GM23338 (cell line): ENCODE measurements around the gene INHBB. TPM values are rescaled to one million over a fixed set of nuclear protein-coding genes. Genes with fewer than 3 reads are reported as not detected.
A peak's percentile ranks its signal among the peaks of the same experiment; 100 is the strongest.

Source experiments
- ATAC-seq: fragments of 200-7000 bp; cut with Tn5 transposase; 3 replicates; pipeline ENCODE4 v1.9.1; 2020
- DNase-seq: peaks from one replicate; pipeline ENCODE4 v3.0.0-alpha.2; 2015; ENCODE audit warnings: low spot score
- H2AFZ ChIP-seq: fragments of 200-600 bp; sonication (generic); 2 replicates; pipeline ENCODE4 v1.8.0; 2016; ENCODE audit warnings: antibody characterized with exemption, mild to moderate bottlenecking, moderate library complexity
- H3F3A ChIP-seq: fragments of 200-600 bp; sonication (generic); replicated peaks from 2 replicates; pipeline ENCODE4 v1.8.0; 2017; ENCODE audit warnings: antibody characterized with exemption, mixed run types, low read depth
- H3K27ac ChIP-seq: fragments of 200-600 bp; sonication (generic); 2 replicates; pipeline ENCODE4 v1.6.1; 2016; ENCODE audit warnings: low read depth
- H3K27me3 ChIP-seq: fragments of 200-600 bp; sonication (generic); 2 replicates; pipeline ENCODE4 v1.8.0; 2016; ENCODE audit warnings: mild to moderate bottlenecking, mixed run types, moderate library complexity; ENCODE audit not compliant: insufficient read depth
- H3K36me3 ChIP-seq: fragments of 200-600 bp; sonication (generic); 2 replicates; pipeline ENCODE4 v1.8.0; 2016; ENCODE audit warnings: mild to moderate bottlenecking; ENCODE audit not compliant: insufficient read depth
- H3K4me1 ChIP-seq: fragments of 200-600 bp; sonication (generic); 2 replicates; pipeline ENCODE4 v1.8.0; 2016; ENCODE audit warnings: mild to moderate bottlenecking, moderate library complexity; ENCODE audit not compliant: insufficient read depth
- H3K4me2 ChIP-seq: fragments of 200-600 bp; sonication (generic); 2 replicates; pipeline ENCODE4 v1.7.1; 2017; ENCODE audit warnings: mixed run types
- H3K4me3 ChIP-seq: fragments of 200-600 bp; sonication (generic); 2 replicates; pipeline ENCODE4 v1.6.1; 2016; ENCODE audit warnings: mixed run types
- H3K79me2 ChIP-seq: fragments of 200-600 bp; sonication (generic); replicated peaks from 2 replicates; pipeline ENCODE4 v1.8.0; 2017; ENCODE audit warnings: mild to moderate bottlenecking; ENCODE audit not compliant: insufficient read depth
- H3K9me2 ChIP-seq: fragments of 200-600 bp; sonication (generic); 2 replicates; pipeline ENCODE4 v1.8.0; 2017; ENCODE audit not compliant: insufficient read depth
- H4K20me1 ChIP-seq: fragments of 200-600 bp; sonication (generic); replicated peaks from 2 replicates; pipeline ENCODE4 v1.8.0; 2017; ENCODE audit warnings: mild to moderate bottlenecking; ENCODE audit not compliant: insufficient read depth
- H3K27ac Mint-ChIP-seq: 2 replicates; pipeline ENCODE4 v1.8.0; 2020; ENCODE audit warnings: inconsistent platforms, mild to moderate bottlenecking, moderate library complexity, mixed read lengths
- H3K27me3 Mint-ChIP-seq: 3 replicates; pipeline ENCODE4 v1.8.0; 2022; ENCODE audit warnings: low read depth, mild to moderate bottlenecking, moderate library complexity, mixed read lengths, inconsistent platforms; ENCODE audit not compliant: insufficient read depth, poor library complexity
- H3K36me3 Mint-ChIP-seq: 3 replicates; pipeline ENCODE4 v1.8.0; 2021; ENCODE audit warnings: low read depth, mild to moderate bottlenecking, inconsistent platforms, moderate library complexity, mixed read lengths
- H3K4me1 Mint-ChIP-seq: 3 replicates; pipeline ENCODE4 v1.8.0; 2020; ENCODE audit warnings: mild to moderate bottlenecking, inconsistent platforms, mixed read lengths
- H3K4me3 Mint-ChIP-seq: 3 replicates; pipeline ENCODE4 v1.8.0; 2021; ENCODE audit warnings: moderate library complexity, mild to moderate bottlenecking, inconsistent platforms, mixed read lengths
- H3K9me3 Mint-ChIP-seq: 3 replicates; pipeline ENCODE4 v1.8.0; 2020; ENCODE audit warnings: moderate library complexity, mild to moderate bottlenecking, inconsistent platforms, mixed read lengths
- CREB1 ChIP-seq: fragments of 250-450 bp; sonication (Bioruptor Pico); IDR thresholded peaks from 2 replicates; pipeline ENCODE4 v1.5.0; 2020; ENCODE audit warnings: low read depth, mild to moderate bottlenecking, moderate library complexity
- CTCF ChIP-seq, 2 experiments: fragments of 200-600 bp in 1 of 2; sonication (generic) in 1 of 2; conservative IDR thresholded peaks; 2 replicates each; pipeline versions ENCODE4 v1.5.1 to v1.6.1; 2016 to 2017; ENCODE audit warnings: antibody characterized with exemption in 2 of 2, low read depth in 2 of 2, mild to moderate bottlenecking in 2 of 2, moderate library complexity in 1 of 2
- EZH2 ChIP-seq: fragments of 200-600 bp; sonication (generic); IDR thresholded peaks from one replicate; pipeline ENCODE4 v1.8.0; 2017; ENCODE audit warnings: antibody characterized with exemption, mild to moderate bottlenecking, low read depth; ENCODE audit not compliant: unreplicated experiment
- EZH2phosphoT487 ChIP-seq: fragments of 200-600 bp; sonication (generic); IDR thresholded peaks from one replicate; pipeline ENCODE4 v1.8.1; 2018; ENCODE audit warnings: antibody characterized with exemption; ENCODE audit not compliant: unreplicated experiment
- NANOG ChIP-seq: IDR thresholded peaks from 2 replicates; pipeline ENCODE4 v1.6.1; 2016; ENCODE audit warnings: antibody characterized with exemption, borderline replicate concordance
- POLR2AphosphoS5 ChIP-seq: IDR thresholded peaks from 2 replicates; pipeline ENCODE4 v1.6.1; 2016; ENCODE audit warnings: antibody characterized with exemption, low read depth
- ZNF331 ChIP-seq: fragments of 250-450 bp; sonication (Bioruptor Pico); IDR thresholded peaks from 2 replicates; pipeline ENCODE4 v1.5.0; 2020; ENCODE audit warnings: low read depth, mild to moderate bottlenecking, moderate library complexity
- polyA plus RNA-seq: library from polyadenylated mRNA; unstranded; fragments of >200 nt; fragmentation: Nextera tagmentation; extraction: Ambion mirVana; gene quantifications from 2 replicates; pipeline ENCODE4 v1.2.1, GENCODE V29; 2016
- total RNA-seq: library from RNA; depleted of rRNA; stranded (reverse); fragments of >200 nt; shearing (Covaris generic); gene quantifications from 2 replicates; pipeline ENCODE4 v1.2.3, GENCODE V29; 2014

Gene INHBB
- total and polyA plus RNA-seq, 2 experiments from 2014 or later, result 0.21 TPM; not detected in 1

DNA sequence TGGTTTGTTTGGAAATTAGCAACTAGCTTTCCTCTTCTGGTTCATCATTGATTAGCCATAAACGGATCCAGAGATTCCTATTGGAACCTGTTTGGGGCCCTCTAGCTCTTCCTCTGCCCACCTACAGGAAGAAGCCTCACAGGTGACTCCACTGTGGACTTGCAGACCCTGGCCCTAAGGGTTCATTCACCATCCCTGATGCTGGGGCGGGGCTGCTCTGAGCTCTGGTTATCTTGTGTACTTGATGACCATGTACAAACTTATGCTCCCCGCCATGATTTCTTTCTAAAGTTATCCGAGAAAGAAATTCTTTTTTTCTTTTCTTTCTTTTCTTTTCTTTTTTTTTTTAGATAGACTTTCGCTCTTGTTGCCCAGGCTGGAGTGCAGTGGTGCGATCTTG lies 33.9 kb upstream of the INHBB start:
- no peak for ATAC-seq
- Histone ChIP-seq H3K4me1 (no peaks in the 10 kb centered on the region; the same call in 1 of the 2 replicates), H3K4me2 (no peak overlapping the region), H3K27ac (no peak overlapping the region), H3K36me3 (no peaks in the 10 kb centered on the region), H3K79me2 (no peaks in the 10 kb centered on the region), H4K20me1 (peaks cover 4% of the 10 kb centered on the region), H3K4me3 (no peak overlapping the region), H3F3A (no peaks in the 10 kb centered on the region), H3K9me2 (no peaks in the 10 kb centered on the region), H3K27me3 (peaks cover 55% of the 10 kb centered on the region), H2AFZ (no peak overlapping the region)
- no peak for TF ChIP-seq EZH2
- TF ChIP-seq NANOG, result no peak
- TF ChIP-seq ZNF331 (CRISPR knock-in tag), result no peak
- TF ChIP-seq CREB1 (CRISPR knock-in tag), result no peak
- no peak for TF ChIP-seq EZH2phosphoT487
- TF ChIP-seq CTCF (conservative IDR thresholded peaks at IDR 0.05; ENCODE audit: low read depth in 2 of 2), result no peak
- no peak for TF ChIP-seq POLR2AphosphoS5
- peaks cover 62% of the 10 kb centered on the region for H3K27me3 Mint-ChIP-seq
- H3K4me3 Mint-ChIP-seq, result no peak overlapping the region
- no peak for DNase-seq
- H3K9me3 Mint-ChIP-seq, result no peaks in the 10 kb centered on the region; the same call in 2 of the 3 replicates
- no peaks in the 10 kb centered on the region for H3K36me3 Mint-ChIP-seq
- peaks cover 16% of the 10 kb centered on the region for H3K4me1 Mint-ChIP-seq
- no peak overlapping the region for H3K27ac Mint-ChIP-seq

DNA sequence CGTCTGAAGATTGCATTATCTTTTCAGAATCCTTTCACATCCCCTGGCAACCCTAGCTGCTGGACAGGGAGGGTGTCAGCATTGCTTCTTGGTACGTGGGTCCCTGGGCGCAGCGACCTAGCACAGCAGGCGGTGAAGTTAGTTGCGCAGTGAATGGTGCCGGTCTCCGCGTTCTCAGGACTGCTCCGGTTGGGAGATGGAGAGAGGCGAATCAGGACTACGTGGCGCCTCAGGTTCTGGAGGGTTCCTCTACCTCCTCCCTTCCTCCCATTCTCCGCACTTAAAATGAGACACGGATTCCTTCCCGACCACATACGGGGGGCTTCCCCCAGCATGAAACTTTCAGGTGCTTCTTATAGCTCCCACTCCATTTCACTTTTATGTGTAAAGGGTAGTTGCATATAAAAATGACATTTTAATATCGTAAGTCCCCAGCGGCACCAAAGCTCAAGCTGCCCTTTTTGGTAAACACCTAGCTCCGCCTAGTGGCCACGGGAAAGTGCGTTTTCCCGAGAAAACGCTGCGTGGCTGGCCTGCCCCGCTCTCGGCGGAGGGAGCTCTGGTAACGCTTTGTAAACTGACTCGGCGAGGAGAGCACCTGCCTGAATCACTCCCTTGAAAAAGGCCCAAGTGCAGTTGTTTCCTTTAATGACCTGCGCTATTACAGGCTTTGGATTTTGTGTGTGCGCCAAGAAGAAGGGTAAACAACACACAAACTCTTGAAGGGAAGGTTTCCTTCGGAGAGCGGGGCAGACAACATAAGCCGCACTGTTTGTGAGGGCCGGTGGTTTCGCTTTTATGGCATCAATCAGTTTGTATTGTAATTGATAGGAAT lies 32.9 kb upstream of the INHBB start:
- Histone ChIP-seq H3K4me2 (peak overlapping the region; percentile 87), H3K27me3 (peaks cover 55% of the 10 kb centered on the region), H4K20me1 (peaks cover 4% of the 10 kb centered on the region), H3F3A (no peaks in the 10 kb centered on the region), H3K9me2 (no peaks in the 10 kb centered on the region), H3K4me3 (peak overlapping the region; percentile 53), H3K79me2 (no peaks in the 10 kb centered on the region), H3K4me1 (no peaks in the 10 kb centered on the region; the same call in 1 of the 2 replicates), H3K36me3 (no peaks in the 10 kb centered on the region), H2AFZ (peak overlapping the region; percentile 94), H3K27ac (no peak overlapping the region)
- Mint-ChIP-seq H3K9me3 (no peaks in the 10 kb centered on the region; the same call in 2 of the 3 replicates), H3K4me1 (peaks cover 16% of the 10 kb centered on the region), H3K27me3 (peaks cover 57% of the 10 kb centered on the region), H3K4me3 (peak overlapping the region; percentile 70), H3K27ac (no peak overlapping the region), H3K36me3 (no peaks in the 10 kb centered on the region)
- DNase-seq (peak; percentile 90), ATAC-seq (peak; percentile 81)
- TF ChIP-seq CTCF (conservative IDR thresholded peaks at IDR 0.05; ENCODE audit: low read depth in 2 of 2), result peak; percentile 90 to 96
- TF ChIP-seq NANOG, result no peak
- peak; percentile 48 for TF ChIP-seq EZH2
